Mononuclear cell (primary cell): ENCODE data around the gene CENPVL3. TPM values are rescaled to one million over a fixed set of nuclear protein-coding genes. Genes with fewer than 3 reads are reported as not detected.
"Not testable (repeated sequence)": the region's sequence is repeated elsewhere in the genome, so short reads cannot be mapped to it uniquely, and the experiment has no call there.

Experiments
- H3K27me3 ChIP-seq: 2 replicates; pipeline ENCODE4 v1.6.0; 2011; ENCODE audit warnings: low read length, control low read depth; ENCODE audit not compliant: insufficient read depth
- H3K4me1 ChIP-seq: 2 replicates; pipeline ENCODE4 v1.5.1; 2011; ENCODE audit warnings: mild to moderate bottlenecking, low read length, control low read depth; ENCODE audit not compliant: insufficient read depth
- H3K4me3 ChIP-seq: 2 replicates; pipeline ENCODE4 v1.5.1; 2011; ENCODE audit warnings: mild to moderate bottlenecking, low read length, moderate library complexity
- H3K9me3 ChIP-seq: 2 replicates; pipeline ENCODE4 v1.5.1; 2011; ENCODE audit warnings: low read depth, mild to moderate bottlenecking, control low read depth, low read length
- total RNA-seq: library from RNA; depleted of rRNA; stranded (reverse); fragments of >200 nt; gene quantifications from one replicate; pipeline ENCODE4 v1.2.3, GENCODE V29; 2012

The CENPVL3 gene
- total RNA-seq: not detected

DNA sequence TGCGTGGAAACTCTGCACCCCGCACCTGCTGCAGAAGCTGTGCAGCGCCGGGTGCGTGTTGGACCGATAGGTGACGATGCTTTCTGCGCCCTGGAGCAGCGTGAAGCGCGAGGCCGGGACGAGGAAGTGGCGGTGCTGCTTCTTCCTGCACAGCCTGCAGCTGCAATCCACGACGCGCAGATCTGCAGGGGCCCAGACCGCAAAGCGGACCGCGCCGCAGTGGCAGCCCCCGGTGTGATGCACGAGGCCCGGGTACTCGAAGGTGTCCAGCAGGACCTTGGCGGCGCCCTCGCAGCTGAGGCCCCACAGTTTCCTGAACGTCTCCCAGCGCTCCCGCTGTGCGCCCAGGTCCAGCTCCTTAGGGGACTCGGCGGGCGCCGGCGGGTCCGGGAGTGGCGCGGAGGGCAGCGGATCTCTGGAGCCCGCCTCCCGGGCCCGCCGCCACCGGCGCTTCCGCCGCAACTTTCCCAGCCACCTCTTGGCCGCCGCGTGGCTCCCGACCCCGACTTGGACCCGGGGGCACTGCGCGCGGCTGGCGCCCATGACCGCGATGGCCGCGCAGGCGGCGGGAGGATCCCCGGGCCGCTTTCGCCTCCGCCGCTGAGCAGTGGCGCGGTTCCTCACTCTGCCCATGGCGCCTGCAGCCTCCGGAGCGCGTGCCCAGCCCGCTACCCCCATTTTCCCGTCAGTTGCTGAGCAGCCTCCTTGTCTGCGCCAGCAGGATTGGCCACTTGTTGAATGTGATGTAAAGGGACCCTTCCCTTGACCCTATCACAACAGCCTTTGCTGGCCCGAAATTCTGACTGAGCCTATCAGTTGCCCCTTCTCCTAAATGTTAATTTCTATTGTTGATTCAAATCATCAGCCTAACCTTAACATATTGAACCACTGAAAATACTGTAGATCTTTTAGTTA, at the start of gene CENPVL3:
CENPVL3 (minus strand) TSS at position 672 of the 915 bp plus-strand sequence; CDS start at position 633, 39 bp downstream.
- H3K4me3 ChIP-seq, H3K4me1 ChIP-seq, H3K9me3 ChIP-seq: not testable (repeated sequence)
- H3K27me3 ChIP-seq: peaks cover 13% of the 10 kb centered on the region

DNA sequence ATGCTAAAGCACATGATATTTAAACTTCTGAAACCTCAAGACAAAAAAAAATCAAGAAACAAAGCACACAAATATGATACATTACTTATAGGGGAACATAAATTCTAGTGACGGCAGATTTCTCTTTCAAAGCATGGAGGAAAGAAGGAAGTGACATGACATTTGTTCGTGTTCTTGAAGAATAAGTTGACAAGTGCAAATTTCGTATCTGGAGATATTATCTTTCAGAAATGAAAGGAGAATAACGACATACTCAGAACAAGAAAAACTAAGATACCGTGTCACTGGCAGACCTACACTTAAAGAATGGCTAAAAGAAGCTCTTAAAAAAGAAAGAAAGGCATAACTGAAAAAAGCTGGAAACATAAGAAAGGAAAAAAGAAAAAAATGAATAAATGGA, 47.3 kb upstream of the CENPVL3 start:
- Histone ChIP-seq H3K4me1 (no peaks in the 10 kb centered on the region), H3K9me3 (no peaks in the 10 kb centered on the region)

DNA sequence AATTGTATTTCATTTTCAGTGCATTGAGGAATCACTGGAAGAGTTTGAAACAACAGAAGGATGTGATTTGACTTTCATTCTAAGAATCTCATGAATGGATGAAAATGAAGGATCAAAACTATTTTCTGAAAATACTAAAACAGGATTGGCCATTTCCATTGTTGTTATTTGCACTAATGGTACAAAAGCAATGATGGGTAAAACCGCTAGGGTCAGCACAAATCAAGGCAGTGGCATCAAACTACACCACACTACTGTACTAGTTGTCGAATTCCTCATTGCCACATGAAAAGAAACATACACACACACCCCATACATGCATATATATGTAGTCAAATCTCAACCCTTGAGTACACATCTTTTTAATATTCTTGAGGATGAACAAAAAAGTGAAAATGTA, 24.7 kb upstream of the CENPVL3 start:
- no peaks in the 10 kb centered on the region for H3K27me3 ChIP-seq
- no peaks in the 10 kb centered on the region for H3K9me3 ChIP-seq
- no peak overlapping the region for H3K4me3 ChIP-seq
- no peaks in the 10 kb centered on the region for H3K4me1 ChIP-seq

More for the DNA sequence above, 47.3 kb upstream of the CENPVL3 start:
- Histone ChIP-seq H3K27me3 (no peaks in the 10 kb centered on the region), H3K4me3 (no peak overlapping the region)

DNA sequence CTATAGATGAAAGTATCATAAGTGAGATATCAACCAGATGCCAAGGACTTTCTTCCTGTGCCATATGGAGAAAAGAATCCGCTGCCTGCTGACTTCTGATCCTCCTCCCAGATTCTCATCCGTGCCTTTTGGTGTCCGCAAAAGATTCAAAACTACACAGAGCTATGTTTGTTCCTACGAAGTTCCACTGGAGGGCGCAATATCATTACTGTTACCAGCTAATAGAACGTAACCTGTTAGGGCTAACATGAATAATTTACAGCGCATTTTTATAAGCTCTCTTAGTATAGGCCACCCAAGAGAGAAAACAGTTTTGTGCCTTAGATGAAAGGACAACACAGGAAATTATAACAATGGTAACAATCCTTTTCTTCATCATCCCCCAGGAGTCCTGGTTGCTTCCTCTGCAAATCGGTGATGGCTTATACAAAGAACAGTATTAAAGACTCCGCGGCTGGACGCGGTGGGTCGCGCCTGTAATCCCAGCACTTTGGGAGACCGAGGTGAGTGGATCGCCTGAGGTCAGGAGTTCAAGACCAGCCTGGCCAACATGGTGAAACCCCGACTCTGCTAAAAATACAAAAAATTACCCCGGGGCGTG, 22.8 kb upstream of the CENPVL3 start:
- Histone ChIP-seq H3K4me3 (no peak overlapping the region), H3K4me1 (no peaks in the 10 kb centered on the region), H3K9me3 (no peaks in the 10 kb centered on the region), H3K27me3 (no peaks in the 10 kb centered on the region)

DNA sequence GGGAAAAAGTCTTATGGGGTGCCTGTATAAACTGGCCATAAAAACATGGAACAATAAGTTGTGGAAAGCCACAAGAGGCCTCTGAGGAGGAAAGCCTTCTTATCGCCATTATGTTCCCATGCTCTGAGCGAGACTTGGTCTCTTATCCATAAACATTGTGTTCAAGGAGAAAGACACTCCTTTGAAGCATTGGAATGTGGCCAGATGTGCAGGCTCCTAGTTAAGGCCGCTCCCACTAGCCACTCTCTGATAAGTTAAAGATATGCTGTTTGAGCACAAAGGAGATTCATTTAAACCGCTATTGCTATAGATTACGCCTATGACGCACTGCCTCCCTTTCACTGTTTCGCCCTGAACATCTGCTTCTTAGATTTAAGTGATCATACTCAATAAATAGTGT, 17.8 kb upstream of the CENPVL3 start:
- H3K9me3 ChIP-seq, H3K4me1 ChIP-seq, H3K27me3 ChIP-seq, H3K4me3 ChIP-seq: not testable (repeated sequence)

DNA sequence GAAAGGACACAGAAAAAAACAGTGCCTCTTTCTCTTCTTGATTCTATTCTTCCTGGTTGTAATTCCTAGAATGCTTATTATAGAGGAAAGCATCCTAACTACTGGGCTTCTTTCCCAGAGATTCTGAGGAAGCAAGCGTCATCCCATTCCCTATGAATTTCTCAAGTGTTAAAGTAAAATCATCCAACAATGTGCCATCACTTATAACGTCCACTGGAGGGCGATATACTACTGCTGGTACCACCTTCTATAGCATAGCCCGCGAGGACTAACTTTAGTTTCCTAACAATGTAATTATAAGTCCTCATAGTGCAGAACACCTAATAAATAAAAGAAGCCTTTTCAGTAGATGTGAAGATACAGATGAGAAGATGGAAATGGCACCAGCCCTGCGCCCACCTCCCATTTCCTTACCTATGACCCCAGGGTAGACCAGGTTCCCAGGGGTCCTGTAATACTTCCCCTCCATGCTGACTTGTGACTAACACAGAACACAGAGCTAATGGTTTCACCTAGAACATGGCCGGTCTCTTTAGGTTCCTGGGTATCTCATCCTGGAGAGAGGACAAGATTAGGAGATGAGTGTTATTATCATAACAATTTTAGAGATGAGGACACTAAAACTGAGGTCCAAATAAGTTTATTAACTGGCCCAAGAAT, 4.2 kb downstream of the CENPVL3 start:
- no peaks in the 10 kb centered on the region for H3K4me1 ChIP-seq
- H3K27me3 ChIP-seq: peaks cover 8% of the 10 kb centered on the region
- H3K9me3 ChIP-seq: no peaks in the 10 kb centered on the region
- H3K4me3 ChIP-seq: no peak overlapping the region

DNA sequence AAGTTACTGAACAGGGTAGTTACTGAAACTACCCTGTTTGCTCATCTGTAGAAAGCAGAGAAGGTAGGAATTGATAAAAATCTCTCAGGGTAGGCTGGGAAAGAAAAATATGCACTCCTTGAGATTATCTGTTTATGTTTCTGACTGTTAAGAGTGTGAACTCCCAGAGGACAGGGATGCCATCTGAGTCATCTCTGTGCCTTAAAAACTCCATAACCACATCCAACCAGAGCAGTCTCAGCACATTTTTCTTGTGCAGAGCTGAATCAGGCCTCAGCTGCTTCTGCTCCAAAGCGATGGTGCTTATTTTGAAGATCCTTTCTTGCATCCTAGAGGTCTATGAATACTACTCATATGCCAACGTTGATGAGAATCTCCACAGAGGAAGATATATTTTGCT, 9.9 kb downstream of the CENPVL3 start:
- Histone ChIP-seq H3K4me3 (no peak overlapping the region), H3K27me3 (no peaks in the 10 kb centered on the region), H3K9me3 (no peaks in the 10 kb centered on the region)

DNA sequence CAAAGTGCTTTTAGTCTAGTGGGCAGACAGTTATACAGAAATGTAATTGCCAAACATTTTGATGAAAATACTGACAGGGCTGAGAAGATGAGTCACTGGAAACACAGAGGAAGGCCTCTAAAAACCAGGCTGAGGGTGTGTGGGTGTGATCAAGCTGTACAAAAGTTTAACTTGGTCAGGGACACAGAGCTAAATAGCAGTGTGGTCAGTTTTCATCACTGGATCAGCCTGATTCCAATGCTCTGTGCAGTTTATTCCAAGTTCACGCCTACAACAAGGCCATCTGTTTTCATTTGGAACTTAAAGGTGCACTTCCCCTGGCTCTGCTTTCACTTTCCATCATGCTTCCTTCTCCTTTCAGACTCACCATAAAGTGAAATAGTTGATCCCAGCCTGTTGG, 10.6 kb downstream of the CENPVL3 start:
- Histone ChIP-seq H3K27me3 (no peaks in the 10 kb centered on the region), H3K9me3 (no peaks in the 10 kb centered on the region), H3K4me1 (peaks cover 5% of the 10 kb centered on the region), H3K4me3 (no peak overlapping the region)

More for the DNA sequence above, 9.9 kb downstream of the CENPVL3 start:
- peaks cover 5% of the 10 kb centered on the region for H3K4me1 ChIP-seq

DNA sequence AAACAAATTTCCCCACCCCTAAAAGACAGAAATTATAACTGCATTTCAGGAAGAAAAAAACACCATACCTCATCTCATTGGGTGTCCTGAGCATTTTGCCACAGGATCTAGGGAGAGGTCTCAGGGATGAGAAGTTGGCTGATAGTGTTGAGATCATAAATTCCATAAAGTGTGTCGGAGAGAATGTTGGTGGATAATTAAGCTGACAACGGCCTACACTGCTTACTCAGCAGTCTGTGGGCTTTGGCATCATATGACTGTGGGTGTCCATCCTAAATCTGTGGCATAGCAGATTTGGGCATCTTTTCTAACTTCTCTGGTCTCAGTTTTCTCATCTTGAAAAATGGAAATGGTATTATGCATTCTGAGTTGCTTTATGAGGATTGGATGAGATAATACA, 12.3 kb downstream of the CENPVL3 start:
- Histone ChIP-seq H3K9me3 (no peaks in the 10 kb centered on the region), H3K4me3 (no peak overlapping the region), H3K4me1 (peaks cover 5% of the 10 kb centered on the region), H3K27me3 (no peaks in the 10 kb centered on the region)

DNA sequence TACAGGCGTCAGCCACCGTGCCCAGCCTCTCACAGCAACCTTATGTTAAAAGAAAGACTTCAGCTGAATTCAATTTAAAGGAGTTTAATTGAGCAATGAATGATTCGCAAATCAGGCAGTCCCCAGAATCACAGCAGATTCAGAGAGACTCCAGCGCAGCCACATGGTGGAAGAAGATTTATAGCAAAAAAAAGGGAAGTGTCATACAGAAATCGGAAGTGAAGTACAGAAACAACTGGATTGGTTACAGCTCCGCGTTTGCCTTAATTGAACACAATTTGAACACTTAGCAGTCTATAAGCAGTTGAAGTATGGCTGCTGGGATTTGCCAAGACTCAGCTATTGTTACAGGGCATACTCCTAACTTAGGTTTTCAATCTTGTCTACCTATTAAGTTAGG, 19.8 kb downstream of the CENPVL3 start:
- H3K4me1 ChIP-seq: no peaks in the 10 kb centered on the region
- H3K4me3 ChIP-seq: no peak overlapping the region
- no peaks in the 10 kb centered on the region for H3K27me3 ChIP-seq
- no peaks in the 10 kb centered on the region for H3K9me3 ChIP-seq

DNA sequence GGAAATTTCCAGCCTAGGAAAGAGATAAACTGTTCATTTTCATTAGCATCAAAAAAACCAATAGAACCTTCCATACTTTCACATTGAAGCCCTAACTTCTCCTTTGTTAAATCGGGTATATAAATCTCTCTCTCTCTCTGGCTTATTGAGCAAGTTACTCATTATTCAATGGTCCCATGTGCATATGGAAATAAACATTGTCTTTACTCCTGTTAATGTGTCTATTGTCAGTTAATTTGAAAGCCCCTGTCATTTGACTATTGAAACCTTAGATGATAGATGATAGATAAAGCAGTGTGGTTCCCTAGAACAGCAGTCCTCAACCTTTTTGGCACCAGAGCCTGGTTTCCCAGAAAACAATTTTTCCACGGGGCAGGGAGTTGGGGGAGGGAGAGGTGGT, 46.8 kb downstream of the CENPVL3 start:
- no peak overlapping the region for H3K4me3 ChIP-seq
- H3K4me1 ChIP-seq: no peaks in the 10 kb centered on the region
- no peaks in the 10 kb centered on the region for H3K27me3 ChIP-seq
- H3K9me3 ChIP-seq: no peaks in the 10 kb centered on the region

DNA sequence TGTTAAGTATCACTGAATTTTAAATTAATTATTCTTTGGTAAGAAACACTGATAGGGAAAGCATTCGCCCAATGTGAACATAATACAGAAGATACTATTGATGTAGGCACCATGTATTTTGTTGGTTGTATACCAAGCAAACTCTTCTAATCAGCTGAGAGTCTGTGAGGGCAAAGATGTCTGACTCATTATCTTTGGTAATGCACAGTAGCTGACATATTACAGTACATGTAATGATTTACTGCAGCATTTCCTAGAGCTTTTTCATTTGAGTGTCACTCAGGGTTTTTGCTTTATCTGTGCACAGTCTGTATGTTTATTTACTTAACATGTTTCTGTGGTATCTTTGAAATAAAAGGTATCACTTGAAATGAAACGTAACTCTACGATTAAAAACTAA, 49.2 kb downstream of the CENPVL3 start:
- Histone ChIP-seq H3K4me1 (no peaks in the 10 kb centered on the region), H3K27me3 (no peaks in the 10 kb centered on the region), H3K4me3 (no peak overlapping the region), H3K9me3 (no peaks in the 10 kb centered on the region)

DNA sequence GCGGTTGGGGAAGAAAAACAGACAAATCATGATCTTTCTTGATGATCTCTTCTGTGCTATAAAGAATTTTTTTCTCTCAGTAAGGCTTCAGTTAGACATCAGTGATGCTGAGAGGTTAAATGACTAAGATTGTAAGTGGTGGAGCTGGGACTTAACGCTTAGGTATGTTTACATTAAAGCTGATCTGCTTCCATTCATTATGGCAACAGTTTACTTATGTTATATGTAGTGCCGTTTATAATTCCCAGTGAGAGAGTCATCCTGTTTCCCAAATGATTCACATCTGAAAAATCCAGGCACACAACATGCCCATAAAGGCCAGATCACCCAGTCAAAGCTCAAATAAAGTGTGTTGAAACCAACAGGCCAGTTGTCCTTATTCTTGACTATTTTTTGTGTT, 50.1 kb downstream of the CENPVL3 start:
- Histone ChIP-seq H3K4me3 (no peak overlapping the region), H3K27me3 (no peaks in the 10 kb centered on the region), H3K9me3 (no peaks in the 10 kb centered on the region), H3K4me1 (no peaks in the 10 kb centered on the region)
